ENCODE data around the gene USF3.

USF3 gene

DNA sequence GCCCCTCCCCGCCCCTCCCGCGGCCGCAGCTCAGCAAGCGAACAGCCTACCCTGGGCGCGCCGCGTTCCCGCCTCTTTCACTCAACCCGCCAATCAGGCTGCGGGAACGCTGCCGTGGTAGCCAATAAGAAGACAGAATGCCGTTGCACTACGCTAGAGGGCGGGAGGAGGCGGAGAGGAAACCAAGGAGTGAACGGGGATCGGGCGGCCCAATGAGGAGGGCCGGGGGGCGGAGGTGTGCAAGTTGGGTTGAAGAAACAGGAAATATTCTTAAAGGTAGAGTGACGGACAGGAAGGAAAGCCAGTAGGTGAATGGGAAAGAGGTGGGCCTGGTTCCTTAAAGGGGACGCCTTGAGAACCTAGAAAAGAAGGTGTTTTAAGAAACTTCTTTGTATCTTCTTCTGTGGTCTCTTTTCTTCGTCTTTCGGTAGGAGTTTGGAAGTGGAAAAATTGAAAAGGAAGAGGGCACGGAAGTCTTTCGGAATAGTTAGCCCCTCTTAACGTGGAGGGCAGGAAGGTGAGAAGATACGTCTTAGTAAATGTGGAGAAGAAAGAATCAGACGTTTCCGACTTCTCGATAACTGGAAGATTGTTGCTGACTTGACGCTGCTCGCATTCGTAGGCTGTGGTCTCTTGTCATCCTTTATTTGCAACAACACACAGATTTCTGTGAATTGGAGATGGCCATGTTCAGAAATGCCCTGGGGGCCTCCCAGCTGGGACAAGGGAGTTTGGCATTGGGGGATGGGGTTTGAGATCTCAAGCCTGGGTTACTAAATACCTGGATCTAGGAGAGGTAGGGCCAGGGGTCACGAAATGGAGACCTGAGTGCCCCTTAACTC is 437 bp upstream of the USF3 start:
- DNase-seq = peak; percentile 99

DNA sequence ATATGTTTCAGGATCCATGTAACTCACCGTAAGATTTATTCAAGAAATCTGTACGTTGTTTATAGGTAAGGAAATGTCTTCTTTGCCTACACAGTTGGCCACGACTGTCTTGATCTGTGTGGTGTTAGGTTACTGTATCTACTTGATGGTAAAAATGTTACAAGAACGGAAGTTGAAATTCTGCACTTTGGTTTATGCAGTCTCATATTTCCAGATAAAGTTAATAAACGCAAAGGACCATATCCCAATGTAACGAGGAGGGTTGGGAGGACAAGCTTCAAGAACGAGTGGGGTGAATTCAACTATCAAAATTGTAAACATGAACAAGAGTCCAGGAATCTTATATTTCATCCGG is 1.0 kb downstream of the USF3 start:
- DNase-seq = no peak

DNA sequence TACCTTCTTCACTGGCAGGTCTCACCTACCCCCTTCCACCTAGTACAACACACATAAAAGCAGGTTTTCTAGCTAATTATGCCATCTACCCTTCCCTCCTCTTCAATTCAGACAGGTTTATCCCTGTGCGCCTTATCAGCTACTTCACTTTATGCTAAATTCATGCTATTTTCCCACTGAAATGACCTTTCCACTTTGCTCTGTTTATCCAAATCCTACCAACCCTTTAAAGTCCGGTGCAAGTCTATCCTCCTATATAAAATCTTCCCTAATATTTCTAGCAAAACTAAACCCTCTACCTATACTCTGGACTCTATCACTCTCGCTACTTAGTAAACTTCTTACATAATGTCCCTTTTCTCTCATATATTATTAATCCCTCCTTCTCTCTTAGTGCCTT is 6.0 kb downstream of the USF3 start:
- DNase-seq = no peak

DNA sequence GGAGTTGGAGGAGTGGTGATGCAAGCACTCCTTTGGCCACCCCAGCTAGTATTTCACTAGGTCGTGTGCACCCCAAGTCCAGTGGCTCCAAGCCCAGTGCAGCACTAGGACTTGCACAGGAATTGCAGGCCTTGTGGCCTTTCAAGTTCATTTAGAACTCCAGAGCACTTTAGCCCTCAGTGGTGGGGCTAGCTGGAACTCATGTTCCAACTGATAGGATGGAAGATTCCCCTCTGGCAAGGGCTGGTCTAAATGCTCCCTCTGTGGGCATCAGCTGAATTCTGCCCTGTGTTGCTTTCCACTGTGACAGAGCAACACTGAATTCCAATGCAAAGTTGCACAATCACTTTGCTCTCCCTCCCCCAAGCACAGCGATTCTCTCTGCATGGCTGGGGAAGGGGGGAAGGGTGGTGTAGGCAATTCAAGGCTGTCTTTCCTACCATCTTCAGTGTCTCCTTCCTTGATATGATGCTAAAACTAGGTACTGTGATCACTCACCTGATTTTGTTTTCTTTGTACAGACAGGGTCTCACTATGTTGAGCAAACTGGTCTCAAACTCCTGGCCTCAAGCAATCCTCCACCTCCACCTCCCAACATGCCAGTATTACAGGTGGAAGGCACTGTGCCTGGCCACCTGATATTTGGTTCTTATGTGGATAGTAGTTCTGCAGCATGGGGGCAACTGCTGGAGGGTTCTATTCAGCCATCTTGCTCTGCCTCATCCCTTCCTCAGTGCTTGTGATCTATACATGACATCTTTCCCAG is 10.3 kb downstream of the USF3 start:
- no peak for DNase-seq

DNA sequence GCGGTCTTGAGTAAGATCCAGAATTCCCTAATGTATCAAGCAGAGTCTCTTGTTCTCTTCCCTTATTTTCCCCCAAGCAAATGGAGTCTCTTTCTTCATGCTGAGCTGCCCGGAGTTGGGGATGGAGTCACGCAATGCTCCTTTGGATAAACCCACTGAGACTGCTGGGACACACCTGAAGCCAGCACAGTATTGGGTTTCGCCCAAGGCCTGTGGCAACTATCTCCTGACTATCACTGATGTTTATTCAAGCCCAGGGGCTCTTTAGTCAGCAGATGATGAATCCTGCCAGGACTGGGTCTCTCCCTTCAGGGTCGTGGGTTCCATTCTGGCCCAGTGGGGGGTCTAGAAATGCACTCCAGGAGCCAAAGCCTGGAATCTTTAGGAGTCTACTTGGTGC is 11.3 kb downstream of the USF3 start:
- DNase-seq = no peak

DNA sequence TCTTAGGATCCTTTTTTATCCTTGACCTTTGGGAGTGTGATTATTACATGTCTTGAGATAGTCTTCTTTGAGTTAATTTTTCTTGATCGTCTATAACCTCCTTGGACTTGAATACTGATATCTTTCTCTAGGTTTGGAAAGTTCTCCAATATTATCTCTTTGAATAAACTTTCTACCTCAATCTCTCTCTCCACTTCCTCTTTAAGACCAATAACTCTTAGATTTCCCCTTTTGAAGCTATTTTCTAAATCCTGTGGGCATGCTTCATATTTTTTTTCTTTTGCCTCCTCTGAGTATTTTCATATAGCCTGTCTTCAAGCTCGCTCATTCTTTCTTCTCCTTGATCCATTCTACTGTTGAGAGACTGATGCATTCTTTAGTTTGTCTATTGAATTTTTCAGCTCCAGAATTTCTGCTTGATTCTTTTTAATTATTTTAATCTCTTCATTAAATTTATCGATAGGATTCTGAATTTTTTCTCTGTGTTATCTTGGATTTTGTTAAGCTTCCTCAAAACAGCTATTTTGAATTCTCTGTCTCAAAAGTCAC is 12.1 kb downstream of the USF3 start:
- DNase-seq = no peak

DNA sequence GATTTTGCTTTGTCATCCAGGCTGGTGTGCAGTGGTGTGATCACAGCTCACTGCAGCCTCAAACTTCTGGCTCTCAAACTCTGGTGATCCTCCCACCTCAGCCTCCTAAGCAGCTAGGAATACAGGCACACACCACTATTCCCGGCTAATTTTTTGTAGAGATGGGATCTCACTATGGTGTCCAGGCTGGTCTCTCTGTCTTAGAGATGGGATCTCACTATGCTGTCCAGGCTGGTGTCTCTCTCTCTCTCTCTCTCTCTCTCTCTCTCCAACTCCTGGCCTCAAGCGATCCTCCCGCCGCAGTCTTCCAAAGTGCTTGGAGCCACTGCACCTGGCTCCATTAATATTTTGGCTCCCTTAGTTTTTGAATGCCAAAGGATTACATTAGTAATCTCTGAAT is 17.7 kb downstream of the USF3 start:
- DNase-seq = no peak

DNA sequence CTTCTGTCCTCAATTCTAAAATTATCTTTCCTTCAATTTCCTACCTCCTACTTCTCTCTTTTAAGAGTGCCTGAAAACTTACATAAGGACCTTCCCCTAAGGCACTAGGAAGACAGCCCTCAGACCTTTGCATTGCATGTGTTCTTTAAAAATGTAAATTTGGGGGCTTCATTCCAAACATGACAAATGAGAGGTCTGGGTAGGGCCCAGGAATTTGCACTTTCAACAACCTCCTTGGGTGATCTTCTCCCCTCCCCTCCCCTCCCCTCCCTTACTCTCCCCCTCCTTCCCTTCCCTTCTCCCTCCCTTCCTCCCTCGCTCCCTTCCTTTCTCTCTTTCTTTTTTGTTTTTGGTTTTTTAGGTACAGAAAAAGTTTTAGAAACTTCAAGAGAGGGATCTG is 18.7 kb downstream of the USF3 start:
- DNase-seq = no peak

DNA sequence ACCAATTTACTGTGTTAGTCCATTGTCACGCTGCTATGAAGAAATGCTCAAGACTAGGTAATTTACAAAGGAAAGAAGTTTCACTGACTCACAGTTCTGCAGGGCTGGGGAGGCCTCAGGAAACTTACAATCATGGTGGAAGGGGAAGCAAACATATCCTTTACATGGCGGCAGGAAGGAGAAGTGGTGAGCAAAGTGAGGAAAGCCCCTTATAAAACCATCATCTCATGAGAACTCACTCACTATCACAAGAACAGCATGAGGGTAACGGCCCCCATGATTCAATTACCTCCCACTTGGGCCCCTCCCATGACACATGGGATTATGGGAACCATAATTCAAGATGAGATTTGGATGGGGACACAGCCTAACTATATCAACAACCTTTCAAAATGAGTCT is 20.2 kb downstream of the USF3 start:
- DNase-seq = peak; percentile 54 to 73

DNA sequence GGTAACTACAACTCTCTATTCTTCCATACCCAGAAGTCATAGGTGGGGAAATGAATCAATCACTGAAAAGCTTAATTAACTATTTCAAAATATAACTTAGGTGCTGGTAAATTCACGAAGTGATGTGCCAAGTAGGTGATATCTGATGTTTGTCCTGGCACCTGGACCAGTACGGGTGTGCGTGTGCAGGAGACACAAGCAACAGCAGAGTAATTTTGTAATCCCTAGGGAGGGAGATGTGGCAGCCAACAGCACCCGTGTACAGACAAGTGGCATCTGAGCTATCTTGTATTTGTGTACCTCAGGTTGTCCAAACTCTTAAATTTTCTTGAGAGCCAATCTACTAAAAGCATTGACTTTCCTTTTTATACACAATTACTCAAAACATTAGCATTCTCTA is 22.8 kb downstream of the USF3 start:
- no peak for DNase-seq

DNA sequence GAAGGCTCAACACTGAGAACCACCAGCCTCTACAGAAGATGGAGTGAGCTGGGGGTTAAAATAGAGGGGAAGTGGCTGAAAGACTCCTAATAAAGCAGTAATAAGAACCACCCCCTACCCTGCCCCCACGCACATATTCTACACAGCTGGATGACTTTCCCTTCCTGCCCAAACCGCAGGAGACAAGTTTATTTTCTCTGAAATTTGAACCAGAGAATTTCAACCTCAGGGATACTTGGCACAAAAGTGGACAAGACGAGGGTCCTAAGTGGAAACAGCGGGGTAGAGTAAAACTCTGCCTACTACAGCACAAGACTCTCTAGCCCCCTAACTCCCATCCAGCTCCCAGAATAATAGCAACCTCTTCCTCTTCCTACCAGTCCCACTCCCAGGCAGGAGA is 28.4 kb downstream of the USF3 start:
- DNase-seq = peak in 1 of 2 donors; percentile 5

DNA sequence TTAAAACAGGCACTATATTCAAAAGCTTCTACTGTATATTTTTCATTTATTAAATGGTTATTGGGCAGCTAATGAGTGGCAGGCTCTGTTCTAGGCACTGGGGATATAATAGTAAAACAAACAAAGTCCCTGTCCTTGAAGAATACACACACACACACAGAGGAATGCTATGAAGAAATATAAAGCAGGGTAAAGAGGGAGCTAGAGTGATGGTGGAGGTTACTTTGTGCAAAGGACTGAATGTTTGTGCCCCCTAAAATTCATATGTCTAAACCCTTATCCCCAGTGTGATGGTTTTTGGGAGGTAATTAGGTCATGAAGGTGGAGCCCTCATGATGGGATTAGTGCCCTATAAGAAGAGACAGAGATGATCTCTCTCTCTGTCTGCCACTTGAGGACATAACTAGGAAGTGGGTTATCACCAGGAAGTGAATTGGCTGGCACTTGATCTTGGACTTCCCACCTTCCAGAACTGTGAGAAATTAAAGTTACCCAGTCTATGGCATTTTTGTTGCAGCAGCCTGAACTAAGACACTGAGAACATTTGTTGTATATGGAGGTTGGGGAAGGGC is 31.8 kb downstream of the USF3 start:
- no peak for DNase-seq

DNA sequence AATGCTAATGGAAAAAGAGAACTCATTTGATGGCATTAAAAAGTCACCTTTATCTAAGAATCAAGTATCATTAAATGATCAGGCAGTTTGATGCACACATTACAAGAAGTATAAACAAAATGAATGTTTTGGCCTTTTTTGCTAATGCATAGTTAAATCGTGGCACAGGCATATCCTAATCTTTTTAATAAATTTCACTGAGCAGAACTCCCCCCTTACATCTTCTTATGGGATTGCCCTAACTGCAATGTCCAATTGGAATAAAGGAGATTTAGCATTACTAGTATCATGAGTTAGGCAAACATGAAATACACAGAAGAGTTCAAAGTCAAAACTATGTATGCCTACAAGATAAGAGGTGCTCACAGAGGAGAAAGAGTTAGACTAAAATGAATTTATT is 32.7 kb downstream of the USF3 start:
- no peak for DNase-seq

DNA sequence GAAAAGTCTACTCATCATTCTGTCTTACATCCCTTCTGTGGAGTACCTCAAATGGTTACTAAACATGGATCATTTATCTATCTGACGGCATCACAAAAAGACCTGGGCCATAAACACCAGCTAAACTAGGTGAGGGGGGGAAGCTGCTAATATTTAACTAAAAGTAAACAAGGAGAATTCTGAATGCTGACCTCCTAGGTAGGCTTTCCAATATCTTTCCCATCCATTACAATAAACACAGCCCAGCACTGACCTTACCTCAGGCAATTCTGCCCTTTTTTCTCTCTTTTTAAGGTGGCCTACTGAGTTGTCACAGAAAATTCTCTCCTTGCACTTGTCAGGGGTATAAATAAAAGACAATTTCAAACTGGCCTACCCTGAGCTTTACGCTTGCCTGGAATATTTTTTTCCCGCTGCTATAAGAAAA is 33.1 kb downstream of the USF3 start:
- DNase-seq = no peak

DNA sequence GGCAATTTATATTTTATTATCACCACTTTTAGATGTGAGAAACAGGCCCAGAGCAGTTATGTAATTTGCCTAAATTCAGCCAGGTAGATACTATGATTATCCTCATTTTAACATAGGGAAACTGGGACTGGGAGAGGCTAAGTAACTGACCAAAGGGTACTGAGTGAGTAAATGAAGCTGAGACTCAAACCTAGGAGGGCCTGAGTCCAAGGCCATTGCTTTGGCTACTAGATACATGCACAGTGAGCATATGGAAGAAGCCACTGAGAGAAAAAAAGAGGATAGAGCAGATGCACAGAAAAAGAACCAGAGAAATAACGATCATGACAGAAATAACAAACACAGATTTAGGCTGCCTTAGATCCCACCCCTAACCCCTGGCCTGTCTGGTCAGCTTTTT is 33.6 kb downstream of the USF3 start:
- no peak for DNase-seq

DNA sequence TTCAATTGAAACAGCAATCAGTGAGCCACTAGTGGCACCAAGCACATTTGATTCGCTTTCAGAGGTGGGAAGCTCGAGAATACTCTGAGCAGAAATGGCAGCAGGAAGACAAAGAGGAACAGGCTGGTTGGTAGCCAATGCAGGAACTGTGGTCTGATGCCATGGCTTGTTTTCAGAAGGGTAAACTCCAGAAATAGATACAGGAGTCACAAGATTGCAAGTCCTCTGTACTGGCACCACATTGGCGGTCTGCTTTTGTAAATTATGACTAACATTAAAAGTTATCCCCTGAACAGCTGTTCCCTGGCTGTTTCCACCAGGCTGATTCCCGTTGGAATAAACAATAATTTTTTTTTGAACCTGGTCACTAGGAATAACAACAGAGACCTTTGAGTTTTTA is 35.5 kb downstream of the USF3 start:
- DNase-seq = no peak

DNA sequence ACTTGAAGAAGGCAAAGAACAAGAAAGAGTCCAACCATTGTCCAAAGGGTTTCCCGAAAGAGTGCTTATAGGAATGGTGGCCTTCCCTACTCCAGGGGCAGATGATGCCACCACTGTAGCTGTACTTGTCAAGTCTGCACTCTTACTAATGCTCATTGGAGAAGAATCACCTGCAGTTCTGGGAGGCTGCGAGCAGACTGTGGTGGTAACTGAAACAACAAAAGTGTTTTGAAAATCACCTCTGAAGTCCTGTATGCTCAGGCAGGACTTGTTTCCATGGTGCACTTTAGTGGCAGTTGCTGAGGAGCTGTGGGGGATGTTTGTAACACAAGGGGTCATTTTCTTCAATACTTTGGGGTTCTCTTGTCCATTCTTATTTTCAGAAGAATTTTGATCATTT is 36.0 kb downstream of the USF3 start:
- no peak for DNase-seq

DNA sequence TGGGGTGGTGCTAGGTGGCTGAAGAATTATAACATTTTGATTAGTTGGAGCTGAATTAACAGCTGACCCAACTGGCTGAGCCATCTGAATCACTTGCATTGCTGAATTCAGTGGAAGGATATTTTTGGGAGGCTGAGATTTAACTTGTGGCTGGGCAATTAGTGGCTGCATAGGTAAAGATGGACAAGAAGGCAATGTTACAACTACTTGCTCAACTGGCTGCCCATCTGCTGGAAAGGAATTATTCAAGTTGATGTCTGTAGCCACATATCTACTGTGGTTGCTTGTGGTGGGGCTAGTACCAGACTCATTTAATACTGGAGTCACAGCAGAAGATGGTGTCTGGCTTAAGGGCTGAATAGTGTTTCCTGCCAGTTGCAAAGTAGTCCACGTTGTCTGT is 36.4 kb downstream of the USF3 start:
- no peak for DNase-seq

DNA sequence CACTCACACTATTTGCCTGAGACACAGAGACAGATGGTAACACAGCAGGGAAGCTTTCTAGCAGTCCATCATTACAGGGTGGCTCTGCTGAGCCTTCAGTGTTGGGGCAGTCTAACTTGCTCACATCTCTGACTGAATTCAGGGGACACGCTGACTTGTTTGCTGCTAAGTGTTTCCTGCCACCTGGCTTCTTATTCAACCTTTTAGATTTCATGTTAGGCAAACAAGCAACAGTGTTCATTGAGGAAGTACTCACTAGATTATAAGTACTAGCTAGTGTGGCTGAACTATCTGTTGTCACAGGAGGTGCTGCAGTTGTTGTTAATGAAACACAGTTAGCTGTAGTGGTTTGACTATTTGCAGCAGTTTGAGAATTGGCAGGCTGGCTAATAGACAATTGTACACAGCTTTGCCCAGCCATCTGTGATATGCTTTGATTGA is 37.3 kb downstream of the USF3 start:
- DNase-seq = no peak

DNA sequence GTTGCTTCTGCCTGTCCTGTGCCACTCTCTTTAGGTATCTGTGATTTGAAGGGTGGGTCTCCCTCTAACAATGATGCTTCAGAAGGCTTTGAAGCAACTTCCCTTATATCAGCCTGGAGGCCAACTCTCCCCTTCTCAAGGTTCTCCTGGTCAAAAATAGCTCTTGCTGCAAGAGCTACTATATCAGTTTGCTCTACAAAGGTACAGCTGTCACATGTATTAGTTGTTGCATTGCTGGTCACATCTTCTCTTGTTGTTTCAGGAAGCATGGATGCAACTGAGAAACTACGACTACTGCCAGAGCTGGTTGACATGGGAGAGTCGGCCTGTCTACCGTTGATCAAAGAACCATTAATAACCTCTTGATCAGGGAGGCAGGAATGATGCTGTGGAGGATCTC is 38.3 kb downstream of the USF3 start:
- DNase-seq = no peak

DNA sequence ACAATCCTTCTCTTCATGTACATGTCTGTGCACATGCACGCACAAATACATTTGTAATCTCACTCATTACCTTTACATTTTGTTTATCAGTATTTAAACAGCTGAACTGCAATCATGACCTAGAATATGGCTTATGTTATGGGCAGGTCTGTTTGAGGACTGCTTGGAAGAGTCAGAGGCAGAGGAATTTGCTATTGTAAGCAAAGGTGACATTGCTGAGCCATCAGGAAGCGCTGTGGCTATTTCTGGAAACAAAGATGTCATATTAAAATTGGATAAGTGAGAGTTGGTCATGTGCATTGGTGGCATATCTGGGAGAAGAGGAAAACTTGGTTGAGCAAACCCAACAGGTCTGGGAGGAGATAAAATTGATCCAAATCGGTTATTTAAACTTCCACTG is 41.6 kb downstream of the USF3 start:
- no peak for DNase-seq

DNA sequence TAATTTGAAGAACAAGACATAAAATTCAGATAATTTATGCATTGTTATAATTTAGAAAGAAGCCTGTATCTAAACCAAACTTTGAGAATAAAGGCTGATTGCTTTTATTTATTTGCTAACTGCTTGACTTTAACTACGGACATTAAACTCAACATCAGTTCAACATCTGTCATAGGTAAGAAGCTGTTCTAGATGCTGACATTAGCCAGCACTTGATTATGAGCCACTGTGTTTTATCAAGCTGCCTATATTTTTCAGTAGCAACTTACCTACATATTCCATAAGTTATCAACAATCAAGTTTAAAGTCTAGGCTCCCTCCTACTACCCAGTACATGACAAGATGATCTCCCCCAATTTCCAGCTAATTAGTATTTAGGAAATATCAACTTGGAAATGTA is 42.1 kb downstream of the USF3 start:
- DNase-seq = no peak

DNA sequence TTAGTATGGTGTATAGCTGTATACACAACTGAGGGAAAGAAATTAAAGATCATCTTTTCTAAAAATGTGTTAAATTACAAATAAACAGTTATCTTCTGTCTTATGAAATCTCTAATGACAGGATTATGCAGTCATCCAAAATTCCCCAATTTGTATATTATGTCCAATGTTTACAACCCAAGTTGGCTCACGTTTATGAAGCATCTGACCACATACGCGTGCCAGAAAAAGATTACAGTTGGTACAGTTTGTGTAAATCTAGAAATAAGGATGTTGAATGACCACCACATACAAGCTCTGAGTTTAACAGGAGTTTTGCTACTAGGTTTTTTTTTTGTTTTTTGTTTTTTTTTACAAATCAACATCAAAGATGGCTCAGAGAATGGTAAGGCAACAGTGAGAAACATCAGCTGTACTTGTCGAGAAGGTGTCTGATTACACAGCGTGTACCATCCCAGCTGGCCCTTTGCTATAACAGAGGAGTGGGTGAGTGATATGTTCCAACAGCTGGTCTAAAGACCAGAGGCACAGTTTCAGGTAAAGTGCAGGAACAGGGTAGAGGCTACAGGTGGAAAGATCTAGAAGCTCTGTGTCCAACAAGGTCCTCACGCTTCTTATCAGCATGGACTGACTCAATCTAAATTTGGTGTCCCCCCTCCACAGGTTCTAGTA is 47.1 kb downstream of the USF3 start:
- peak in 1 of 2 donors; percentile 9 for DNase-seq

Data from inflammatory macrophage treated with lipopolysaccharide for 1 hour (primary cell).